Effector CD8-positive, alpha-beta T cell (primary cell): ENCODE measurements around the gene BAIAP2.
"Not testable (repeated sequence)": the region's sequence is repeated elsewhere in the genome, so short reads cannot be mapped to it uniquely, and the experiment has no call there.

ENCODE experiments used
- DNase-seq: peaks from one replicate; lab custom pipeline; 2025; lab: John Stamatoyannopoulos, UW

Gene BAIAP2

GRCh38 chr17:81000631-81001357, 34.2 kb upstream of the BAIAP2 start:
- no peak for DNase-seq

GRCh38 chr17:81002013-81002384, 33.0 kb upstream of the BAIAP2 start:
- no peak for DNase-seq

DNA sequence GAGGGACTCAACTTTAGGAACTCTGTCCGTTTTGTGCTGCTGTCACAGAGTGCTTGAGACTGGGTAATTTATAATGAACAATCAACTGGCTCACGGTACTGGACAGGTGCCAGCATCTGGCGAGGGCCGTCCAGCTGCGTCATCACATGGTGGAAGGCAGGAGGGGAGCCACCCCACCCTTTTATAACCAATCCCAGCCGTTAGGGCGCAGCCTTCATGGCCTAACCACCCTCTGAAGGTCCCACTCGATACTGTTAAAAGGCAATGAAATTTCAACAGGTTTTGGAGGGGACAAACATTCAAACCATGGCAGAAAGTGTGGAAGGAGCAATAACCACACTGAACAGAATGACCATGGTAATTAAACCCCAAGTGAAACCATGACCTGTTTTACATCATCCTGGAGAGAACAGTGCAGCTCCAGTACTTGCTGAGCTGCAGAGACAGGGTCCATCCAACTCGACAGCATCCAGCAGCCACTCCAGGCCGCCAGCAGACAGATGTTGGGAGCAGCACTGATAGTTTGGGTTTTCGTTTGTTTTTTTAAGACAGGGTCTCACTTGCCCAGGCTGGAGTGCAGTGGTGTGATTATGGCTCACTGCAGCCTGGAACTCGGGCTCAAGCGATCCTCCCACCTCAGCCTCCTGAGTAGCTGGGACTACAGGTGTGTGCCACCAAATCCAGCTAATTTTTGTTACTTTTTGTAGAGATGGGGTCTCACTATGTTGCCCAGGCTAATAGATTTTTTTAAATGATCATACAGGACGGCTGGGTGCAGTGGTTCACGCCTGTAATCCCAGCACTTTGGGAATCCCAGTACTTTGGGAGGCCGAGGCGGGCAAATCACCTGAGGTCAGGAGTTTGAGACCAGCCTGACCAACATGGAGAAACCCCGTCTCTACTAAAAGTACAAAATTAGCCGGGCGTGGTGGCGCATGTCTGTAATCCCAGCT, 32.3 kb upstream of the BAIAP2 start:
- no peak for DNase-seq

- no peak for DNase-seq
Measured at GRCh38 chr17:81003711-81004475, 31.1 kb upstream of the BAIAP2 start.

GRCh38 chr17:81006891-81007290, 28.1 kb upstream of the BAIAP2 start:
- no peak for DNase-seq

- DNase-seq, result no peak
Measured at GRCh38 chr17:81008140-81008539, 26.8 kb upstream of the BAIAP2 start.

DNA sequence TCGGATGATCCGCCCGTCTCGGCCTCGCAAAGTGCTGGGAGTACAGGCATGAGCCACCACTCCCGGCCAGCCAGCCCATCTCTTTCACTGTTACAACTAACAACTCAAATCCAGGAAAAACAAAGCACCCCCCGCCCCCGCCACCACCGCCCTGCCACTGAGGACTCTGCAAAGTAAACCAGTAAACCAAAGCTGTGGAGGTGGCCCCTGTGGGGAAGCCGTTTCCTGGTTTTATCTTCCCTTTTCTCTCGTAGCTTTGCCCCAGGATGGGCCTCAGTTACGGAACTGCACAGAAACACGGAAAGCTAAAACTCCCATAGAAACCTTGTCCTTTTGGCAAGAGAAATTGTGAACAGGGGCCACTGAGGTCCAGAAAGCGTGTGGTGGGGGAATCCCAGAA, 25.8 kb upstream of the BAIAP2 start:
- no peak for DNase-seq

DNA sequence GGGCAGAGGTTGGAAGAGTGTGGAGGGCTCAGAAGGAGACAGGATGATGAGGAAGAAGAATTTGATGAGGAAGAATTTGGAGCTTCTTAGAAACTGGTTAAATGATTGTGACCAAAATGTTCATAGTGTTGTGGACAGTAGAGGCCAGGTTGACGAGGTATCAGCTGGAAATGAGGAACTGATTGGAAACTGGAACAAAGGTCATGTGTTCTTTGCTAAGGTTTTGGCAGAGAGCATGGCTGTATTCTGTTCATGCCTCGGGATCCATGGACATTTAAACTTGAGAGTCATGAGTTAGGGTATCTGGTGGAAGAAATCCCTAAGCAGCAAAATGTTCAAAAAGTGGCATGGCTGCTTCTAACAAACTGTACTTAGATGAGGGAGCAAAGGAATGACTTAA, 24.0 kb upstream of the BAIAP2 start:
- no peak for DNase-seq

- DNase-seq, result no peak
Measured at GRCh38 chr17:81011951-81012350, 23.0 kb upstream of the BAIAP2 start.

DNA sequence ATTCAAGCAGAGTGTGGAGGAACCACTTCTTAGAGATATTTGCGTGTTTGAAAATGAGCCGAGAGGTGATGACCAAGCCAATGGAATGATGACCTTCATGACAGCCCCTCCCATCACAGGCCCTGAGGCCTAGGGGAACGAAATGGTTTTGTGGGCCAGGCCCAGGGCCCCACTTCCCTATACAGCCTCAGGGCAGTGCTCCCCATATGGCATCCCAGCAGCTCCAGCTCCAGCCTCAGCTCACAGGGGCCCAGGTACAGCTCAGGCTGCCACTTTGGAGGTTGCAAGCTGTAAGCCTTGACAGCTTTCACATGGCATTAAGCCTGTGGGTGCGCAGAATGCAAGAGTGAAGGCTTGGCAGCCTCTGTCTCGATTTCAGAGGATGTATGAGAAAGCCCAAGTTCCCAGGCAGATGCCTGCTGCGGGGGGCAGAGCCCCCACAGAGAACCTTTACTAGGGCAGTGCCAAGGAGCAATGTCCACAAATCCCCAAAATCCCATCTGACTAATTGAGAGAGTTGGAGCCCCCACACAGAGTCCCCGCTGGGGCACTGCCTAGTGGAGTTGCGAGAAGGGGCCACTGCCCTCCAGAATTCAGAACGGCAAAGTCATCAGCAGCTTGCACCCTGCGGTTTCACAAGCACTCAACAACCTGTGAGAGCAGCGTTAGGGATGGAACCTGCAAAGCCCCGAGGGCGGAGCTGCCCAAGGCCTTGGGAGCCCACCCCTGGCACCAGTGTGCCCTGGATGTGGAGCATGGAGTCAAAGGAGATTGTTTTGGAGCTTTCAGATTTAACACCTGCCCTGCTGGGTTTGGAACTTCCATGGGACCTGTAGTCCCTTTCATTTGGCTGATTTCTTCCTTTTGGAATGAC, 22.1 kb upstream of the BAIAP2 start:
- no peak for DNase-seq

DNA sequence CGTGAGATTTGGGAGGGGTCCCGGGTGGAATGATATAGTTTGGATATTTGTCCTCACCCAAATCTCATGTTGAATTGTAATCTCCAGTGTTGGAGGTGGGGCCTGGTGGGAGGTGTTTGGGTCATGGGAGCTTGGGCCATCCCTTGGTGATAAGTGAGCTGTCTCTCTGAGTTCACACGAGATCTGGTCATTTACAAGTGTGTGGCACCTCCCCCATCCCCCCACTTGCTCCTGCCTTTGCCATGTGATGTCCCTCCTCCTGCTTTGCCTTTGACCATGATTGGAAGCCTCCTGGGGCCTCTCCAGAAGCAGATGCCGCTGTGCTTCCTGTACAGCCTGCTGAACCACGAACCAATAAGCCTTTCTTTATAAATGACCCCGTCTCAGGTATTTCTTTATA, 21.3 kb upstream of the BAIAP2 start:
- DNase-seq, result no peak

DNA sequence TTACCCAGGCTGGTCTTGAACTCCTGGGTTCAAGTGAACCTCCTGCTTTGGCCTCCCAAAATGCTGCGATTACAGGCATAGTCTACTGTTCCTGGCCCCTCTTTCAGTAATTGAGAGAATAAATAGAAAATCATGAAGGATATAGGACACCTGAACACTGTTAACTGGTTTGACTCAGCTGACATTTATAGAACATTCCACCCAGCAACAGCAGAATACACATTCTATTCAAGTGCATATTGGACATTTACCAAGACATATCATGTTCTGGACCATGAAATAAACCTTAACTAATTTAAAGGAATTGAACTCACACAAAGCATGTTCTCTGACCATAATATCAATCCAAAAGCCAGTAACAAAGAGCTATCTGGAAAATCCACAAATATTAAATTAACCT, 19.8 kb upstream of the BAIAP2 start:
- DNase-seq, result no peak

- DNase-seq, result no peak
Measured at GRCh38 chr17:81016575-81016974, 18.4 kb upstream of the BAIAP2 start.

GRCh38 chr17:81017330-81017729, 17.6 kb upstream of the BAIAP2 start:
- not testable (repeated sequence) for DNase-seq

GRCh38 chr17:81018044-81018802, 16.7 kb upstream of the BAIAP2 start:
- no peak for DNase-seq

DNA sequence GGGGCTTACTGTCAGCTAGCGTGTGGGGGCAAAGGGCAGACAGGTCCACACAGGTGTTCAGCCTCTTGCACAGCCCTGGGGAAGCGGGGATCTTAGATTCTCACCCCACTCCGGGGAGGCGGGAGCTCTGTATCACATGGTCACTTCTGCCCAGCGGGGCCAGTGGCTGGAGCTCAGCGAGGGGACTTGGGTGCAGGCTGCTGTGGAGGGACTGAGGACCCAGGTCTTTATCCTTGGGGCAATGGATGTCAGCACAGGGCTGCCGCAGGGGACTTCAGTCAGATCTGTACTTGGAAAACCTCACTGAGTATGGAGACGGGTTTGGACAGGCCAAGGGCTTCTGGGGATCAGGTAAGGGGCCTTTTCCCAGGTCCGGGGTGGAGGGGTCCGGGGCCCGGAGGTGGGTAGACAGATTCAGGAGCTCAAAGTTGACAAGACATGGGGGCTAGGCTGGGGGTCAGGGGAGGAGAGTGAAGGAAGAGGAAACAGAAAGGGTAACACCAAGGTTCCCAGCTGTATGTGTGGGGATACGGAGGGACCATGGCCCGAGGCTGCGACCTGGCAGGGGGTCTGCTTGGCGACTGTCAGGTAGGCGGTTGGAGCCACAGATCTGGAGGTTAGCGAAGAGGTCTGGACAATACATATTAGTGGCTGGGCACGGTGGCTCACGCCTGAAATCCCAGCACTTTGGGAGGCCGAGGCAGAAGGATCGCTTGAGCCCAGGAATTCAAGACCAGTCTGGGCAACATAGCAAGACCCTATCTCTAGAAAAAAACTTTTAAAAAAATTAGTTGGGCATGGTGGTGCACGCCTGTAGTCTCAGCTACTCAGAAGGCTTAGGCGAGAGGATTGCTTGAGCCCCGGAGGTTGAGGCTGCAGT, 15.1 kb upstream of the BAIAP2 start:
- no peak for DNase-seq

GRCh38 chr17:81020443-81020766, 14.5 kb upstream of the BAIAP2 start:
- DNase-seq, result no peak

DNA sequence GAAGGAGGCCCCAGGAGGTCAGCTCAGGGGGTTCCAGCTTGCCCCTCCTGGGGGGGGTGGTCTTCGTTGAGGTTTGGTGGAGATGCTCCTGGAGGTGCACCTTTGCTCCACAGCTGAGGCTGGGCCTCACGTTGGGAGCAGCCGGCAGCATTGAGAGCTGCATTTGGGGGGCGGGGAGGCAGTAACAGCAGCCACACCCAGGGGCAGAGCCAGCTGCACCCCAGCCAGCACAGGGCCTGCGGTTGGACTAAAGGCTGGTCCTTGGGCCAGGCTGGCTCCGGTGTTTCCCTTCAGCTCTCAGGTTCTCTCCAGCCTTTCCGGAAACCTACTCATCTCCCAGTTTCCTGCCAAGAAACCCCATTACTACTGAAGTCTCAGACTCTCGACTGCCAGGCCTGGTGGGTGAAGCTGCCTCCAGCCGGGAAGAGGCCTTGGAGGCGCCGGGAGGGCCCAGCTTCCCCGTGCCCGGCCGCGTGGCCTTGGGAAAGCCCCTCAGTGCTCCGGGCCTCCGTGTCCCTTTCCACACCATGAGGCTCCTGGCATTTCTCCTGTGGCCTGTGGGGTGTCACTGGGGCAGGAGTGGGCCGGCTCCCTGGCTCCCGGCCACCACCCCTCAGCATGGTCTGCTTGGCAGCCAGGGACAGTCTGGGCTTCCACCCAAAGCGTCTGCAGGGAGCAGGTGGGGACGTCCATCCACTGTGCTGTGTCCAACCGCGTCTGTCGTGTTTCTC, 14.0 kb upstream of the BAIAP2 start:
- DNase-seq, result no peak
